K562 (cell line): ENCODE measurements around the gene DLGAP1. TPM values are rescaled to one million over a fixed set of nuclear protein-coding genes. Genes with fewer than 3 reads are reported as not detected.

Experiments
- polyA plus RNA-seq, 8 experiments: library from polyadenylated mRNA; depleted of rRNA in 4 of 8; stranded (reverse) in 5 of 8; unstranded in 3 of 8; fragments of >200 nt; fragmentation: Nextera tagmentation in 2 of 8; fragmentation: Illumina TruSeq in 1 of 8; extraction: Ambion mirVana in 2 of 8; extraction: Trizol in 1 of 8; gene quantifications; 2 replicates each; pipeline versions ENCODE4 v1.2.1 to v1.2.3, GENCODE V29; 2011 to 2014; ENCODE audit warnings: inconsistent platforms in 1 of 8, missing spikeins in 1 of 8
- total RNA-seq, 7 experiments: library from RNA; depleted of rRNA in 6 of 7; stranded (reverse); fragments of >200 nt in 6 of 7; fragmentation: Illumina TruSeq in 2 of 7; extraction: Trizol in 2 of 7; gene quantifications; 2 replicates each; pipeline versions ENCODE4 v1.2.1 to v1.2.3, GENCODE V29; 2011 to 2021; ENCODE audit warnings: low replicate concordance in 1 of 7
- TF ChIP-seq, protein P1 (sequence below): fragments of 450-650 bp; IDR thresholded peaks from 2 replicates; pipeline ENCODE4 v1.6.1; 2016; ENCODE audit warnings: mild to moderate bottlenecking, moderate library complexity

DLGAP1 gene
- total and polyA plus RNA-seq, 9 of the 15 experiments (the other 6 are each of a cell fraction or from before 2014, with no cell fraction given) = 0.04 to 0.22 (median 0.08) TPM

DNA sequence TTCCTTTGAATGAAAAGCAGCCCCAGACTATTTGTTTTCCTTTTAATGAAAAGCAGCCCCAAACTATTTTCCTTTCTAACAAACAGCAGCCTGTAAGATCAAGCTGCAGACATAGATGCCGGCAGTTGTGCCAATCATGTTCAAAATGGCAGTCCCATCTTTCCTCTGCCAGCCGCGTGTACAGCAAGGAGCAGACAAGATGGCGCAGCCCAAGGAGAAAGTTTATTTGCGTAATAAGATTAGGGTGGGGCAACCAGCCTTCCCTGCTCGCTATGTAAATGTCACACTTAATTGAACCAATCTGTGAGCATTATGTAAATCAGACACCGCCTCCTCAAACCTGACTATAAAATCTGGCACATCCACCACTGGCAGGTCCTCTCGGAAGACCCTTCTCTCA, 779.1 kb downstream of the DLGAP1 start (continued):
- TF ChIP-seq, protein P1, sequence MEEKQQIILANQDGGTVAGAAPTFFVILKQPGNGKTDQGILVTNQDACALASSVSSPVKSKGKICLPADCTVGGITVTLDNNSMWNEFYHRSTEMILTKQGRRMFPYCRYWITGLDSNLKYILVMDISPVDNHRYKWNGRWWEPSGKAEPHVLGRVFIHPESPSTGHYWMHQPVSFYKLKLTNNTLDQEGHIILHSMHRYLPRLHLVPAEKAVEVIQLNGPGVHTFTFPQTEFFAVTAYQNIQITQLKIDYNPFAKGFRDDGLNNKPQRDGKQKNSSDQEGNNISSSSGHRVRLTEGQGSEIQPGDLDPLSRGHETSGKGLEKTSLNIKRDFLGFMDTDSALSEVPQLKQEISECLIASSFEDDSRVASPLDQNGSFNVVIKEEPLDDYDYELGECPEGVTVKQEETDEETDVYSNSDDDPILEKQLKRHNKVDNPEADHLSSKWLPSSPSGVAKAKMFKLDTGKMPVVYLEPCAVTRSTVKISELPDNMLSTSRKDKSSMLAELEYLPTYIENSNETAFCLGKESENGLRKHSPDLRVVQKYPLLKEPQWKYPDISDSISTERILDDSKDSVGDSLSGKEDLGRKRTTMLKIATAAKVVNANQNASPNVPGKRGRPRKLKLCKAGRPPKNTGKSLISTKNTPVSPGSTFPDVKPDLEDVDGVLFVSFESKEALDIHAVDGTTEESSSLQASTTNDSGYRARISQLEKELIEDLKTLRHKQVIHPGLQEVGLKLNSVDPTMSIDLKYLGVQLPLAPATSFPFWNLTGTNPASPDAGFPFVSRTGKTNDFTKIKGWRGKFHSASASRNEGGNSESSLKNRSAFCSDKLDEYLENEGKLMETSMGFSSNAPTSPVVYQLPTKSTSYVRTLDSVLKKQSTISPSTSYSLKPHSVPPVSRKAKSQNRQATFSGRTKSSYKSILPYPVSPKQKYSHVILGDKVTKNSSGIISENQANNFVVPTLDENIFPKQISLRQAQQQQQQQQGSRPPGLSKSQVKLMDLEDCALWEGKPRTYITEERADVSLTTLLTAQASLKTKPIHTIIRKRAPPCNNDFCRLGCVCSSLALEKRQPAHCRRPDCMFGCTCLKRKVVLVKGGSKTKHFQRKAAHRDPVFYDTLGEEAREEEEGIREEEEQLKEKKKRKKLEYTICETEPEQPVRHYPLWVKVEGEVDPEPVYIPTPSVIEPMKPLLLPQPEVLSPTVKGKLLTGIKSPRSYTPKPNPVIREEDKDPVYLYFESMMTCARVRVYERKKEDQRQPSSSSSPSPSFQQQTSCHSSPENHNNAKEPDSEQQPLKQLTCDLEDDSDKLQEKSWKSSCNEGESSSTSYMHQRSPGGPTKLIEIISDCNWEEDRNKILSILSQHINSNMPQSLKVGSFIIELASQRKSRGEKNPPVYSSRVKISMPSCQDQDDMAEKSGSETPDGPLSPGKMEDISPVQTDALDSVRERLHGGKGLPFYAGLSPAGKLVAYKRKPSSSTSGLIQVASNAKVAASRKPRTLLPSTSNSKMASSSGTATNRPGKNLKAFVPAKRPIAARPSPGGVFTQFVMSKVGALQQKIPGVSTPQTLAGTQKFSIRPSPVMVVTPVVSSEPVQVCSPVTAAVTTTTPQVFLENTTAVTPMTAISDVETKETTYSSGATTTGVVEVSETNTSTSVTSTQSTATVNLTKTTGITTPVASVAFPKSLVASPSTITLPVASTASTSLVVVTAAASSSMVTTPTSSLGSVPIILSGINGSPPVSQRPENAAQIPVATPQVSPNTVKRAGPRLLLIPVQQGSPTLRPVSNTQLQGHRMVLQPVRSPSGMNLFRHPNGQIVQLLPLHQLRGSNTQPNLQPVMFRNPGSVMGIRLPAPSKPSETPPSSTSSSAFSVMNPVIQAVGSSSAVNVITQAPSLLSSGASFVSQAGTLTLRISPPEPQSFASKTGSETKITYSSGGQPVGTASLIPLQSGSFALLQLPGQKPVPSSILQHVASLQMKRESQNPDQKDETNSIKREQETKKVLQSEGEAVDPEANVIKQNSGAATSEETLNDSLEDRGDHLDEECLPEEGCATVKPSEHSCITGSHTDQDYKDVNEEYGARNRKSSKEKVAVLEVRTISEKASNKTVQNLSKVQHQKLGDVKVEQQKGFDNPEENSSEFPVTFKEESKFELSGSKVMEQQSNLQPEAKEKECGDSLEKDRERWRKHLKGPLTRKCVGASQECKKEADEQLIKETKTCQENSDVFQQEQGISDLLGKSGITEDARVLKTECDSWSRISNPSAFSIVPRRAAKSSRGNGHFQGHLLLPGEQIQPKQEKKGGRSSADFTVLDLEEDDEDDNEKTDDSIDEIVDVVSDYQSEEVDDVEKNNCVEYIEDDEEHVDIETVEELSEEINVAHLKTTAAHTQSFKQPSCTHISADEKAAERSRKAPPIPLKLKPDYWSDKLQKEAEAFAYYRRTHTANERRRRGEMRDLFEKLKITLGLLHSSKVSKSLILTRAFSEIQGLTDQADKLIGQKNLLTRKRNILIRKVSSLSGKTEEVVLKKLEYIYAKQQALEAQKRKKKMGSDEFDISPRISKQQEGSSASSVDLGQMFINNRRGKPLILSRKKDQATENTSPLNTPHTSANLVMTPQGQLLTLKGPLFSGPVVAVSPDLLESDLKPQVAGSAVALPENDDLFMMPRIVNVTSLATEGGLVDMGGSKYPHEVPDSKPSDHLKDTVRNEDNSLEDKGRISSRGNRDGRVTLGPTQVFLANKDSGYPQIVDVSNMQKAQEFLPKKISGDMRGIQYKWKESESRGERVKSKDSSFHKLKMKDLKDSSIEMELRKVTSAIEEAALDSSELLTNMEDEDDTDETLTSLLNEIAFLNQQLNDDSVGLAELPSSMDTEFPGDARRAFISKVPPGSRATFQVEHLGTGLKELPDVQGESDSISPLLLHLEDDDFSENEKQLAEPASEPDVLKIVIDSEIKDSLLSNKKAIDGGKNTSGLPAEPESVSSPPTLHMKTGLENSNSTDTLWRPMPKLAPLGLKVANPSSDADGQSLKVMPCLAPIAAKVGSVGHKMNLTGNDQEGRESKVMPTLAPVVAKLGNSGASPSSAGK = peak; percentile 58; the same call in 1 of the 2 replicates
- TF ChIP-seq, all 486 proteins: peak for 36
